IPS-18a (cell line): ENCODE results near the gene CDC42BPA.
"Not testable (repeated sequence)": the region's sequence is repeated elsewhere in the genome, so short reads cannot be mapped to it uniquely, and the experiment has no call there.

Experiments used
- H3K27ac ChIP-seq: one replicate; pipeline ENCODE4 v1.5.1; 2013; ENCODE audit warnings: low read length
- H3K27me3 ChIP-seq: one replicate; pipeline ENCODE4 v1.6.1; 2013; ENCODE audit warnings: mild to moderate bottlenecking, low read length; ENCODE audit not compliant: control insufficient read depth, insufficient read depth
- H3K36me3 ChIP-seq: one replicate; pipeline ENCODE4 v1.6.1; 2013; ENCODE audit warnings: low read depth, low read length; ENCODE audit not compliant: control insufficient read depth
- H3K4me1 ChIP-seq: one replicate; pipeline ENCODE4 v1.6.1; 2013; ENCODE audit warnings: low read depth, low read length; ENCODE audit not compliant: control insufficient read depth
- H3K4me3 ChIP-seq: one replicate; pipeline ENCODE4 v1.5.1; 2013; ENCODE audit warnings: low read length
- H3K9ac ChIP-seq: one replicate; pipeline ENCODE4 v1.6.1; 2013; ENCODE audit warnings: mild to moderate bottlenecking, low read length, moderate library complexity
- H3K9me3 ChIP-seq: one replicate; pipeline ENCODE4 v1.6.1; 2013; ENCODE audit warnings: low read depth, low read length; ENCODE audit not compliant: control insufficient read depth

CDC42BPA gene

DNA sequence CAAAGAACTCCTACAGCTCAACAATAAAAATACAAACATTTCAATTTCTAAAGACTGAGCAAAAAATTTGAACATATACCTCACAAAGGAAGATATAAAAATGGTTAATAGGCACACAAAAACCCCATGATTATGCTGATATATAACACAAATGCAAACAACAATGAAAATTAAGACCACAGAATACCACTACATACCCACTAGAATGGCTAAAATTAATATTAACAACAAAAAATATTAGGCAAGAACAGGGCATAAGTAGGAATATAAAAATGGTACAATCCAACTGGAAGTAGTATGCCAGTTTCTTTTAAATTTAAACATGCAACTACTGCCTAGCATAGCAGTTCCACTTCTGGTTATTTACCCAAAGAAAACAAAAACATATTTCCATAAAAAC lies 77.3 kb downstream of the CDC42BPA start:
- Histone ChIP-seq H3K27ac (no peak overlapping the region), H3K4me1 (peaks cover 7% of the 10 kb centered on the region), H3K9ac (no peak overlapping the region), H3K36me3 (no peaks in the 10 kb centered on the region), H3K27me3 (no peaks in the 10 kb centered on the region), H3K4me3 (no peak overlapping the region), H3K9me3 (no peaks in the 10 kb centered on the region)

DNA sequence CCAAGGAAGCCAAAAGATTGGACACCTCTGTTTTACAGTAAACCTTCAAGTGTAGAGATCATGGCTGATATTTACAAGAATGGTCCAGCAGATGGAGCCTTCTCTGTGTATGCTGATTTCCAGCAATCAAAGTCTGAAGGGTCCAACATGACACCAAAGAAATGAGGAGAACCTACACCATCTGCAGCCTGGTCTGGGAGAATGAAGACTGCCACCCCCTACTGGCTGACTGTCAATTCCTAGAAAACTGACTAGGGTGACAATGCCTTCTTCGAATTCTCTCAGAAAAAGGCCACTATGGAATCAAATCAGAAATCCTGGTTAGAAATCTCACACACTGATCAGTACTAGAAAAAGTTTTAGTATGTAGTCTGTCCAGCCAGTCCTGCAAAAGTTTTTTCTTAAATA lies 83.3 kb downstream of the CDC42BPA start:
- Histone ChIP-seq H3K9me3 (no peaks in the 10 kb centered on the region), H3K27ac (no peak overlapping the region), H3K4me1 (peaks cover 6% of the 10 kb centered on the region), H3K27me3 (no peaks in the 10 kb centered on the region), H3K4me3 (no peak overlapping the region), H3K9ac (no peak overlapping the region), H3K36me3 (no peaks in the 10 kb centered on the region)

- H3K27me3 ChIP-seq, H3K9me3 ChIP-seq, H3K36me3 ChIP-seq, H3K4me3 ChIP-seq, H3K4me1 ChIP-seq, H3K27ac ChIP-seq, H3K9ac ChIP-seq: not testable (repeated sequence)
Measured at GRCh38 chr1:227231128-227231527, 87.2 kb downstream of the CDC42BPA start.

- Histone ChIP-seq H3K27ac (no peak overlapping the region), H3K4me3 (no peak overlapping the region), H3K27me3 (no peaks in the 10 kb centered on the region)
Measured at GRCh38 chr1:227228201-227228600, 90.1 kb downstream of the CDC42BPA start.

GRCh38 chr1:227227761-227228160 lies 90.5 kb downstream of the CDC42BPA start:
- Histone ChIP-seq H3K9me3 (no peaks in the 10 kb centered on the region), H3K36me3 (no peaks in the 10 kb centered on the region), H3K4me3 (no peak overlapping the region), H3K9ac (no peak overlapping the region), H3K4me1 (no peaks in the 10 kb centered on the region), H3K27ac (no peak overlapping the region), H3K27me3 (no peaks in the 10 kb centered on the region)

More at GRCh38 chr1:227228201-227228600, 90.1 kb downstream of the CDC42BPA start:
- H3K4me1 ChIP-seq: no peaks in the 10 kb centered on the region
- no peaks in the 10 kb centered on the region for H3K36me3 ChIP-seq
- H3K9me3 ChIP-seq: no peaks in the 10 kb centered on the region
- no peak overlapping the region for H3K9ac ChIP-seq

GRCh38 chr1:227225715-227226346 lies 92.5 kb downstream of the CDC42BPA start:
- Histone ChIP-seq H3K4me1 (no peaks in the 10 kb centered on the region), H3K4me3 (no peak overlapping the region), H3K9ac (no peak overlapping the region), H3K9me3 (no peaks in the 10 kb centered on the region), H3K27ac (no peak overlapping the region), H3K36me3 (no peaks in the 10 kb centered on the region), H3K27me3 (no peaks in the 10 kb centered on the region)

- no peak overlapping the region for H3K27ac ChIP-seq
Measured at GRCh38 chr1:227223171-227223806, 95.0 kb downstream of the CDC42BPA start.

DNA sequence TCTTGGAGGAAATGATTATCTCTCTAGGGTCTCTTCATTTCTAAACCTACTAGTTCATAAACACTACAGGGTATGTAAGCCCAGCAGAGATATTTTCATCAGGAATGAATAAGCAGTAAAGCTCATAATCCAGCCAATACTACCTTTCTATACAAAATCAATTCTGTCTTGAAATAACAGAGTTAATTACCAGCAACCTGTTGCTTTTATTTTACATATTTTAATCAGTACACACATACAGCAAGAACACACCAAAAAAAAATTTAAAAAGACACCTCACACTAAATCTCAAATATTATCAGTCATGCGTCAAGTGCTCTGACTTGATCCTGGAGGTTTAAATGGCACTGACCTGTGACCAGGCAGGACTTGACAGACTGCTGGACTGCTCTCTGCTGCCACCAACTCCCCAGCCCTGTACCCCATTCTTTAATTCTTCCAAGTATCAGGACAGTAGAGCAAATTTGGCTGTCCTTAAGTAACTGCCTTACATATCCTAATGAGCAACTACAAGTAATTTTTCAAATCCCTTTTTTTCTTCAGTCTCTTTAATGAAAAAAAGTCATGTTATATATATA lies 98.5 kb downstream of the CDC42BPA start:
- Histone ChIP-seq H3K27ac (no peak overlapping the region), H3K4me1 (no peaks in the 10 kb centered on the region), H3K27me3 (no peaks in the 10 kb centered on the region), H3K9me3 (no peaks in the 10 kb centered on the region), H3K4me3 (no peak overlapping the region), H3K9ac (no peak overlapping the region), H3K36me3 (no peaks in the 10 kb centered on the region)

More at GRCh38 chr1:227223171-227223806, 95.0 kb downstream of the CDC42BPA start:
- Histone ChIP-seq H3K4me1 (no peaks in the 10 kb centered on the region), H3K9ac (no peak overlapping the region), H3K36me3 (no peaks in the 10 kb centered on the region), H3K9me3 (no peaks in the 10 kb centered on the region), H3K27me3 (no peaks in the 10 kb centered on the region), H3K4me3 (no peak overlapping the region)

GRCh38 chr1:227218870-227219573 lies 99.3 kb downstream of the CDC42BPA start:
- H3K9me3 ChIP-seq: no peaks in the 10 kb centered on the region
- H3K4me1 ChIP-seq: no peaks in the 10 kb centered on the region
- H3K27ac ChIP-seq: no peak overlapping the region
- no peaks in the 10 kb centered on the region for H3K27me3 ChIP-seq
- H3K36me3 ChIP-seq: no peaks in the 10 kb centered on the region
- no peak overlapping the region for H3K9ac ChIP-seq
- no peak overlapping the region for H3K4me3 ChIP-seq

DNA sequence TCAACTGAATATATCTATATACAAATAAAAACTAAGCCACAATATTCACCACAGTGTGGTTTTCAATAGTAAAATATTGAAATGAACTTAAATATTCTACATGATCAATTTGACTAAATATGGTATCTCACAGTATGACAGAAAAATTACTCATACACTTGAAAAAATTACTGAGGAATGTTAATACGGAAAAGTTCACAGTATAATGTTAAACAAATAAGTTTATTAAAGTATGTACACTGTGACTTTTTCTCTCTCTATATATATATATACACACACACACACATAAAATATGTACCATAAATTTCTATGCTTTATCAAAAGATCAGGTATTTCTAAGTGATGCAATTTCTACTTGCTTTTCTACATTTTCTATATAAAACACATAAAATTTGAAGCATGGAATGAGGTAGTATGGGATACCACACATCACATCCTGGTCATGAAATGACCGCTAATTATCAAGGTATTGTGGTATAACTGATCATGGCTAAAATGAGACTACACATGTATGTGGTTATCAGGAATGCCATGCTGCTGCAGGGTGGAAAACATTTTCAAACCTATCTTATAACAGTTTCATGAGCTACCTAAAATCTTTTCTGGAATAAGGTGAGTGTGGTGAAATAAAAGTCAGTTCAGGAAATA lies 102.3 kb downstream of the CDC42BPA start:
- Histone ChIP-seq H3K9me3 (no peaks in the 10 kb centered on the region), H3K27ac (no peak overlapping the region), H3K27me3 (no peaks in the 10 kb centered on the region)

GRCh38 chr1:227214207-227214606 lies 104.1 kb downstream of the CDC42BPA start:
- Histone ChIP-seq H3K27ac (no peak overlapping the region), H3K27me3 (no peaks in the 10 kb centered on the region), H3K9me3 (no peaks in the 10 kb centered on the region), H3K36me3 (peaks cover 4% of the 10 kb centered on the region), H3K4me1 (no peaks in the 10 kb centered on the region), H3K9ac (no peak overlapping the region), H3K4me3 (no peak overlapping the region)

More for the DNA sequence above, 102.3 kb downstream of the CDC42BPA start:
- Histone ChIP-seq H3K9ac (no peak overlapping the region), H3K4me1 (no peaks in the 10 kb centered on the region), H3K36me3 (peaks cover 4% of the 10 kb centered on the region), H3K4me3 (no peak overlapping the region)
